Measurements from ENCODE around the gene TOMM34. TPM values are rescaled to one million over a fixed set of nuclear protein-coding genes. Genes with fewer than 3 reads are reported as not detected.

The TOMM34 gene
- total RNA-seq, 1 donor from 2014 or later, result 27.3 TPM

GRCh38 chr20:44943828-44944227 lies 16.4 kb downstream of the TOMM34 start:
- TF ChIP-seq EZH2phosphoT487 (IDR thresholded peaks at IDR 0.05), result no peak
- no peak for TF ChIP-seq CTCF (IDR thresholded peaks at IDR 0.05)
- TF ChIP-seq EZH2 (IDR thresholded peaks at IDR 0.05), result no peak
- H3K79me2 ChIP-seq (ENCODE audit: low read depth), result no peaks in the 10 kb centered on the region
- H3K27me3 ChIP-seq, result no peaks in the 10 kb centered on the region
- Mint-ChIP-seq H3K27ac (no peak overlapping the region), H3K4me1 (no peaks in the 10 kb centered on the region), H3K27me3 (ENCODE audit: insufficient read depth, low read depth) (no peaks in the 10 kb centered on the region), H3K9me3 (no peaks in the 10 kb centered on the region), H3K36me3 (peaks cover 31% of the 10 kb centered on the region), H3K4me3 (no peak overlapping the region)
- H3K4me1 ChIP-seq, result no peaks in the 10 kb centered on the region
- DNase-seq (ENCODE audit: low spot score), result no peak
- H3K9me3 ChIP-seq (ENCODE audit: low read depth), result no peaks in the 10 kb centered on the region
- no peak overlapping the region for H3K9ac ChIP-seq
- H4K20me1 ChIP-seq (ENCODE audit: low read depth), result peaks cover 6% of the 10 kb centered on the region
- H3K27ac ChIP-seq, result no peak overlapping the region
- no peaks in the 10 kb centered on the region for H3F3A ChIP-seq (ENCODE audit: low read depth)
- peaks cover 10% of the 10 kb centered on the region for H3K36me3 ChIP-seq
- no peak overlapping the region for H3K4me2 ChIP-seq
- no peak overlapping the region for H2AFZ ChIP-seq (replicated peaks)
- H3K4me3 ChIP-seq, result no peak overlapping the region

GRCh38 chr20:44942264-44942973 lies 17.8 kb downstream of the TOMM34 start:
- DNase-seq (ENCODE audit: low spot score), result peak; percentile 11
- H3K9me3 ChIP-seq (ENCODE audit: low read depth), result no peaks in the 10 kb centered on the region
- H3K27me3 Mint-ChIP-seq (ENCODE audit: insufficient read depth, low read depth), result peaks cover 2% of the 10 kb centered on the region
- peaks cover 10% of the 10 kb centered on the region for H3K36me3 ChIP-seq
- H4K20me1 ChIP-seq (ENCODE audit: low read depth), result peaks cover 6% of the 10 kb centered on the region
- no peak overlapping the region for H3K4me2 ChIP-seq
- peak overlapping the region; percentile 73 for H3K27ac Mint-ChIP-seq
- TF ChIP-seq CTCF (IDR thresholded peaks at IDR 0.05) (peak; percentile 15), EZH2phosphoT487 (IDR thresholded peaks at IDR 0.05) (no peak)
- H3K4me1 ChIP-seq, result no peaks in the 10 kb centered on the region
- no peak overlapping the region for H3K27ac ChIP-seq
- no peak overlapping the region for H3K4me3 Mint-ChIP-seq
- no peaks in the 10 kb centered on the region for H3K79me2 ChIP-seq (ENCODE audit: low read depth)
- H3K4me3 ChIP-seq, result no peak overlapping the region
- no peaks in the 10 kb centered on the region for H3K4me1 Mint-ChIP-seq
- no peak overlapping the region for H2AFZ ChIP-seq (replicated peaks)
- no peak overlapping the region for H3K9ac ChIP-seq
- H3F3A ChIP-seq (ENCODE audit: low read depth), result no peaks in the 10 kb centered on the region
- H3K27me3 ChIP-seq, result no peaks in the 10 kb centered on the region
- no peaks in the 10 kb centered on the region for H3K9me3 Mint-ChIP-seq
- peaks cover 29% of the 10 kb centered on the region for H3K36me3 Mint-ChIP-seq

GRCh38 chr20:44941120-44941691 lies 19.0 kb downstream of the TOMM34 start:
- H3K27ac Mint-ChIP-seq, result peak overlapping the region; percentile 8
- TF ChIP-seq EZH2phosphoT487 (IDR thresholded peaks at IDR 0.05), result no peak
- no peak for TF ChIP-seq EZH2 (IDR thresholded peaks at IDR 0.05)
- TF ChIP-seq CTCF (IDR thresholded peaks at IDR 0.05), result no peak
- H3K27ac ChIP-seq, result no peak overlapping the region
- H2AFZ ChIP-seq (replicated peaks), result no peak overlapping the region
- H3F3A ChIP-seq (ENCODE audit: low read depth), result no peaks in the 10 kb centered on the region
- H3K4me1 Mint-ChIP-seq, result no peaks in the 10 kb centered on the region
- peaks cover 6% of the 10 kb centered on the region for H4K20me1 ChIP-seq (ENCODE audit: low read depth)
- no peak overlapping the region for H3K9ac ChIP-seq
- no peak overlapping the region for H3K4me3 ChIP-seq
- no peaks in the 10 kb centered on the region for H3K9me3 Mint-ChIP-seq
- H3K27me3 Mint-ChIP-seq (ENCODE audit: insufficient read depth, low read depth), result peaks cover 2% of the 10 kb centered on the region
- H3K36me3 Mint-ChIP-seq, result peaks cover 23% of the 10 kb centered on the region
- no peaks in the 10 kb centered on the region for H3K4me1 ChIP-seq
- H3K4me2 ChIP-seq, result no peak overlapping the region
- H3K27me3 ChIP-seq, result no peaks in the 10 kb centered on the region
- H3K4me3 Mint-ChIP-seq, result no peak overlapping the region
- H3K36me3 ChIP-seq, result peaks cover 10% of the 10 kb centered on the region
- H3K79me2 ChIP-seq (ENCODE audit: low read depth), result no peaks in the 10 kb centered on the region
- no peaks in the 10 kb centered on the region for H3K9me3 ChIP-seq (ENCODE audit: low read depth)
- no peak for DNase-seq (ENCODE audit: low spot score)
